HG03066 (cell line): Measurements from ENCODE around the gene MRPL3.

Source experiments
- ATAC-seq: cut with Tn5 transposase; IDR thresholded peaks from one replicate; pipeline ENCODE4 v1.9.1; 2021; ENCODE audit warnings: low read depth; ENCODE audit not compliant: unreplicated experiment

The MRPL3 gene

GRCh38 chr3:131421957-131422498 lies 80.7 kb downstream of the MRPL3 start:
- no peak for ATAC-seq

GRCh38 chr3:131421301-131421700 lies 81.5 kb downstream of the MRPL3 start:
- no peak for ATAC-seq

DNA sequence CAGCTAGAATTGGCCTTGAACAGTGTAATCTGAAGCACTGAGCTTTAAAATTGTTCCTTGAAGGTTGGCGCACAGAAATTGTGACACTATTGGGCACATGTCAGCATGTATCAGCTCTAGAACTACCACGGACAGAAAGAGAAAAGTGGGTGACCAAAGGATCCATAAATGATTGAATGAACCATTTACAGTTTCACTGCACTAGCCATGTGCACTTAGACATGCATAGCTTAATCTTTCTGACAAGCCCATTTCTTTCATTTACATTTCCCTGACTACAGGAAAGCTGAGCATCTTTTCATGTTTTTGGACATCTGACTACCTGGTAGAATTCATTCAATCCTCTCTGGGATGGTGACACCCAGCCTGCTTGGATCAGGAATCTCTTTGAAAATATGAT lies 85.0 kb downstream of the MRPL3 start:
- ATAC-seq: no peak
